Epithelial cell of prostate (primary cell): ENCODE data around the gene FLRT1.
"Not testable (repeated sequence)": the region's sequence is repeated elsewhere in the genome, so short reads cannot be mapped to it uniquely, and the experiment has no call there.

ENCODE experiments used
- DNase-seq: peaks from one replicate; pipeline ENCODE4 v3.0.0-alpha.2; 2011; ENCODE audit warnings: low read depth, low spot score
- H3K27ac ChIP-seq: fragments of 450-650 bp; 2 replicates; pipeline ENCODE4 v1.5.1; 2017; ENCODE audit warnings: mild to moderate bottlenecking

FLRT1 gene

GRCh38 chr11:64044730-64045393 is 9.1 kb downstream of the FLRT1 start:
- H3K27ac ChIP-seq: no peak overlapping the region
- no peak for DNase-seq

DNA sequence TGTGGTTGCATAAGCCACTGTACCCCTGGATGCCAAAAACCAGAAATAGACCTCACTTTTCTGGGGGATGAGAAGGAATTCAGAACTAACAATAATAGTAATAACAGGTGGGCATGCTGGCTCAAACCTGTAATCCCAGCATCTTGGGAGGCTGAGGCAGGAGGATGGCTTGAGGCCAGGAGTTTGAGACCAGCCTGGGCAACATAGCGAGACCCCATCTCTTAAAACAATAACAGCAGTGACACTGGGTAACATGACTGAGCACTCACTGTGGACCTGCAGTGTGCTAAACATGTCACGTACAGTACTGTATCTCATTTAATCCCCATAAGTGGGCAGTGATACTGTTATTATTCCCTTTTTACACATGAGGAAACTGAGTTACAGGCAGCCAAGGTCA is 10.0 kb downstream of the FLRT1 start:
- H3K27ac ChIP-seq: no peak overlapping the region
- no peak for DNase-seq

DNA sequence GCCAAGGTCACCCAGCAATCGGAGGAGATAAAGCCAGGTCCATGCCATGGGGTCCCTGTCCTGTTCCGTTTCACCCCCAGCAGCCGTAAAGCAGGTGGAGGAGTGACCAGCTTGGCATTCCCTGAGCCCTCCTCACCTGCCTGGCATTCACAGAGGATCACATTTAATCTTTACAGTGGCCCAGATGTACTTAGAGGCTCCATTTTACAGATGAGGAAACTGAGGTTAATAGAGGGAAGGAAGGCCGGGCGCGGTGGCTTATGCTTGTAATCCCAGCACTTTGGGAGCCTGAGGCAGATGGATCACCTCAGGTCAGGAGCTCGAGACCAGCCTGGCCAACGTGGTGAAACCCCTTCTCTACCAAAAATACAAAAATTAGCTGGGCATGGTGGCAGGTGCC is 11.6 kb downstream of the FLRT1 start:
- H3K27ac ChIP-seq, DNase-seq: not testable (repeated sequence)

- no peak overlapping the region for H3K27ac ChIP-seq
- no peak for DNase-seq
Observed at GRCh38 chr11:64048042-64048854, 12.5 kb downstream of the FLRT1 start.

- no peak overlapping the region for H3K27ac ChIP-seq
- DNase-seq: no peak
Observed at GRCh38 chr11:64049509-64049908, 13.8 kb downstream of the FLRT1 start.

- no peak for DNase-seq
- H3K27ac ChIP-seq: no peak overlapping the region
Observed at GRCh38 chr11:64051297-64051696, 15.6 kb downstream of the FLRT1 start.

- no peak for DNase-seq
- H3K27ac ChIP-seq: no peak overlapping the region
Observed at GRCh38 chr11:64052436-64052835, 16.7 kb downstream of the FLRT1 start.

GRCh38 chr11:64052938-64053622 is 17.3 kb downstream of the FLRT1 start:
- DNase-seq: no peak
- H3K27ac ChIP-seq: no peak overlapping the region

DNA sequence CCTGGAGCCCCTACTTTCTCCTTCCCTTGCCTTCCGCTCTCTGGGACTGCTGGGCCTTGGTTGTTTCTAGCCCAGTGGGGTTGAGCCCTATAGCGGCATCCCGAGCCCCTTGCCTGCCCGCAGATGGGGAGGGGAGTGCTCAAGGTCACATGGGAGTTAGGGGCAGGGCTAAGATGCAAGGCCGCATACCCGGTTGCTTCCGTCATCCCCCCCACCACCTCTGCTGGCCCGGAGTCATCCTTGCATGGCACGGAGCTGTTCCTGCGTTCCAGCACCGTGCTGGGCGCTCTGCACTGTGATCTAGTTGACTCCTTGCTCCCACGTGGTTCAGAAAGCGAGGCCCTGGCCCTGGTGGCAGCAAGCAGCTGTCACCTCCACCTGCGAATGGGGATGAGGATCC is 18.0 kb downstream of the FLRT1 start:
- DNase-seq: no peak
- no peak overlapping the region for H3K27ac ChIP-seq

GRCh38 chr11:64055077-64055476 is 19.3 kb downstream of the FLRT1 start:
- DNase-seq: no peak

DNA sequence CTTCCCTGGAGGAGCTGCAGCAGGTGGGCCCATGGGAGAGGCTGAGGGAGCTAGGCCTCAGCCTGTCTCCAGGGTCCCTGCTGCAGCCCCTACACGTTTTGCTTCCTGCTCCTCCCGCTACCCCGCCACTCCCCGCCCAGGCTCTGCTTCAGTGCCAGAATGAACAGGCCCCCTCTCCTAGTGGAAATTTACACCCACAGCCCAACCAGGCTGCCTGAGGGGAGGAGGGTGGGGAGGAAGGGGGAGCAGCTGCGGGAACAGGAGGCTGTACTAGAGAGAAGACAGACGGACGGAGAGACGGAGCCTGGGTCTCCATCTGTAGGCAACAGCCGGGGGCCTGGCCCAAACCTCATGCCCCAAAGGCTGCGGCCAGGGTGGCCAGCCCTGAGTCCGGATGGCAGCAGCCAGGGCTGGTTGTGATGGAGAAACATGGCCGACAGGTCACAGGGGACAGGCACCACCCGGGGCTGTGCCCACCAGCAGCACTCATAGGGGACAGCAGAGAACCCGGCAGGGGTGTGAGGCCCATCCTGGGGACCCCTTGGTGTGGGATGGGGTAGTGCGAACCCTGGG is 20.6 kb downstream of the FLRT1 start:
- no peak overlapping the region for H3K27ac ChIP-seq
- no peak for DNase-seq

More at GRCh38 chr11:64055077-64055476, 19.3 kb downstream of the FLRT1 start:
- no peak overlapping the region for H3K27ac ChIP-seq

DNA sequence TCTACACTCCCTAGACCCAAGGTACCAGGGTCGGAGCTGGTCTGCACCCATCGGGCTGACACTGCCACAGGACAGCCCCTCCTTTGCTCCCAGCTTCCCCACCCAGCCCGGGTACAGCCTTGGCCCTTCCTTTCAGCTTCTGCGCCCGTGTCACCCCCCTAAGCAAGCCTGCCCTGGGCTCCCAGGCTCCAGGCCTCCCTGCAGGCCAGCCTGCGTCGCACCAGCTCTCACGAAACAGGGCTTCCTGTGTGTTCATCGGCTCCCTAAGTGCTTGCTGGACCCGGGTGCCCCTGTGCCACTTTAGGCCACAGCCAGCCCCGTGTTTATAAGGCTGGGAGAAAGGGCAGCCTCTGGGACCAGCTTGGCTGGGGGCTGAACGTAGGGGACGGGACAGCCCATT is 21.1 kb downstream of the FLRT1 start:
- DNase-seq: no peak
- no peak overlapping the region for H3K27ac ChIP-seq

- H3K27ac ChIP-seq: no peak overlapping the region
- DNase-seq: no peak
Observed at GRCh38 chr11:64057890-64058289, 22.2 kb downstream of the FLRT1 start.

DNA sequence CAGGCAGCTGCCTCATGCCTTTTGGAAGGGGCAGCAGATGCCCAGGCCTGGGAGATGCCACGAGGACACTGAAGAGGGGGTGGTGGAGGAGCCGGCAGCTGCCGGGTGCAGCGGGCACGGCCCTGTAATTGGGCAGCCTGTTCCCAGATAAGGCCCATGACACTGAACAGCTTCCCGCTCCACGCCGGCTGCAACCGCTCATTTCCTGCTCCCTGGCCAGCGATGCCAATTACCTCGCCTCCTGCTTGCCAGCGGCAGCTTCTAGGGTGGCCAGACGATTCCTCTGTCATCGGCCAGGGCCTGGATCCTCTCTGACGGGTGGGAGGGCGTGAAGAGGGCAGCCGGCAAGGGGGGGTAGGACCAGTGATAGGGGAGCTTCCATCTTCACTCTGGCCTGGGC is 22.8 kb downstream of the FLRT1 start:
- H3K27ac ChIP-seq: no peak overlapping the region
- no peak for DNase-seq

GRCh38 chr11:64059339-64060140 is 23.8 kb downstream of the FLRT1 start:
- no peak overlapping the region for H3K27ac ChIP-seq
- no peak for DNase-seq

DNA sequence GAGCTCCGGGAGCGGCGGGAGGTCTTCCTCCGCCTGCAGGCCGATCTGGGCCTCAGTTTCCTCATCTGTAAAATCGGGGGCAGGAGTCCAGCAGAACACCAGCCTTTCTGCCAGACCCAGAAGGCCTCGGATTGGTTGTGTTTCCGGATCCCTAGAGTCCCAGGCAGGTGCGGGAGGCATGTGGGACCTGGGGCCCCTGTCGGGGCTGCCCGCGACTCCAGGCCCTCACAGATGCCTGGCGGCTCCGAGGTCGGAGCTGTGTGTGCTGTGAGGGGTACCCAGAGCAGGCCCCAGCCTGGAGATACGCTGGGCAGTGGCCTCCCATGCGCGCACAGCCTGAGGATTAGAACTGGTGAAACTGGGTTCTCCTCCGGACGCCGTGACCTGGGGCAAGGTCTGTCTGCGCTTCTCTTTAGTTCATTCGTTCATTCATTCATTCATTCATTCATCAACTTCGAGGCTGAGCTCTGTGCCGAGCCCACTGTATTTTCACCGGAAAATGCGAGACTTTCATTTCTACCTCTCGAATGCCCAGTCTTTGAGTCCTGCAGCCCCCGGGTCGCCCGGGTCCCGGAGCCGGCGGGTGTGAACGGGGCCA is 24.6 kb downstream of the FLRT1 start:
- DNase-seq: no peak
- H3K27ac ChIP-seq: no peak overlapping the region

DNA sequence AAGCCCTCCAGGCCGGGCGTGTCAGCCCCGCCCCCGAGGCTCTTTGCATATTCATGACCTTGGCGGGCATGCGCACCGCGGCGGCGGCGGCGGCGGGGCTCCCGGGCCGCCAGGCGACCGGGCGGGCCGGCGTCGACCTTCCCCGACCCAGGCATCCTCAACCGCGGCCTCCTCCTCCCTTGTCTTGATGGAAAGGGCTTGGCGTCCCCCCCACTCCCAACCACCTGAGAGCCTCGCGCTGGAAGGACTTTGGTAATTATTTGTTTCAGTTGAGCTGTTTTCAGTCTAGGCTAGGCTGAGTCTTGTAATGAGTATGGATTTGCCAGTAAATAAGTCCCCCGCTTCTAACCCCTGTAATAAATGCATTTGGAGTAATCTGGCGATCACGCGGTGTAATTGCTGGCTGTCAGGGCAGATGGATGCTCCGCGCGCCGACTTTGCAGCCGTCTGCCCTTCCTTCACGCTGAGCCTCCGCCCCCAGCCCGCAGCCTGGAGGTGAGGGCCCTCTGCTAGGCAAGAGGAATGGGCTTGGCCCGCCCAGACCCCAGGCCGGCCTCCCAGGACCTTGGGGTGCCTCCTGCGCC is 25.2 kb downstream of the FLRT1 start:
- H3K27ac ChIP-seq: no peak overlapping the region
- no peak for DNase-seq

DNA sequence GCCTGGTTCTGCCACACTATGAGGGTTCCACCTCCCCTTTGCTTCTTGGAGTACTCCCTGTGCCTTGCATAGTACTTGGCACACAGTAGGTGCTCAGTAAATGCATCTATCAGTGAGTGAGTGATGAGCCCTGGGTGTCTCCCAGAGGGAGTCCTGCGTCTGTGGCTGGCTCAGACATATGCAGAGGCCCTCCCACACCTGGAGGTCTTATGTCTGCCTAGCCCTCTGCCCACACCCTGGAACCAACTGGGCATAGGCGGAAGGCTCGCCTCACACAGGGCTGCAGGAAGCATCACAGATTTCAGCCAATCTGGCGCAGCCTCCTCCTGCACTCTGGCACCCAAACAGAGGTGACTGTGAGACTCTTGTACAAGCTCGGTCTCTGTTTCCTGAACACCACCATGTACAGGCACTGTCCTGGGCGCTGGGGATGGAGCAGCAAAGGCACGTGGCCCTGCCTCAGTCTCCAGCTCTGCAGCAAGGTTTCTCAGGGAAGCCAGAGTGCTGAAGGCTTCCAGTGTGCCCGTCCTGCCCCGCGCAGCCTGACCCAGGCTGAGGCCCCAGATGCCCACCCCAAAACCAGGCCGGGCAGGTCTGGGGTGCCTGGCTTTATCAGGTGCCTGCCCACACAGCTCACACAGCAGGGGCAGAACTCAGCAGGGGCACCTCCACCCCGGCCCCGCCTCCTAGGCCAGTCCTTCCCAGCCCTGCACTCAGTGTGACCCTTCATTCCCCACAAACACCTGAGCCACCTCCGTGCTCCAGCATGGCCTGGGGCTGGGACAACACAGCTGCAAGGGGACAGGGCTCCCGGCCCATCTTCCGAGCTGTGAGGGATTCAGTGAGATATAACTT is 26.7 kb downstream of the FLRT1 start:
- no peak overlapping the region for H3K27ac ChIP-seq
- DNase-seq: no peak
